Measurements from ENCODE around the gene ID3.

DNA sequence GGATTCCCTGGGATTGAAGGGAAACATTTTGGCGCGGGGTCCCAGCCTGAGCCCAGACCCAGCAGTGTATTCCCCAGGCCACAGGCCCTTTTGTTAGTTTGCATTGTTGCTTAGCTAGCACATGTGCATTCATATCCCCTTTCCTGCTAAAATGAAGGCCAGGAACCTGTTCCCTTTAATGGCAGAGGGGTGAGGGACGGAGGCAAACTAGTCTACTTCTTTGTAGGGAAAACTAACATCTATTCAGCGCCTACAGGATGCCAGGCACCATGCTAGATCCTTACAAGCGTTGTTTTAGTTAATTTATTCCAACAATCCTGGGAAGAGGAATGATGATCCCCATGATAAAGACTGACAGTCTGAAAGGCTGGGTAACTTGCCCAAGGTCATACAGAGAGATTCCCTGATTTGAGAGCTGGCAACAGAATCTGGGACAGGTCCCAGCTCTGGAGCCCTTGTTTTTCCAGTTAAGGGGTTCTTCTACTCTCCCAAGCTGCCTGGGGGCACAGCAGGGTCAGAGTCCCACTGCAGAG, 27.7 kb downstream of the ID3 start:
- TF ChIP-seq EZH2 (IDR thresholded peaks at IDR 0.05; ENCODE audit: borderline replicate concordance, low read length) = no peak
- no peak for TF ChIP-seq CTCF (IDR thresholded peaks at IDR 0.05; ENCODE audit: low read length)
